GM21360 (cell line): ENCODE data around the gene COL6A3.
"Not testable (repeated sequence)": the region's sequence is repeated elsewhere in the genome, so short reads cannot be mapped to it uniquely, and the experiment has no call there.

Source experiments
- ATAC-seq: cut with Tn5 transposase; IDR thresholded peaks from one replicate; pipeline ENCODE4 v1.9.1; 2021; ENCODE audit warnings: mild to moderate bottlenecking, moderate library complexity; ENCODE audit not compliant: unreplicated experiment

The COL6A3 gene

GRCh38 chr2:237390235-237390634, 23.7 kb downstream of the COL6A3 start:
- ATAC-seq, result no peak

GRCh38 chr2:237389831-237390230, 24.1 kb downstream of the COL6A3 start:
- ATAC-seq, result no peak

- ATAC-seq, result no peak
These were observed 25.9 kb downstream of the COL6A3 start for GRCh38 chr2:237388036-237388435.

GRCh38 chr2:237384672-237385020, 29.3 kb downstream of the COL6A3 start:
- no peak for ATAC-seq

- ATAC-seq, result no peak
These were observed 29.8 kb downstream of the COL6A3 start for GRCh38 chr2:237383991-237384671.

GRCh38 chr2:237380768-237381167, 33.2 kb downstream of the COL6A3 start:
- no peak for ATAC-seq

- no peak for ATAC-seq
These were observed 34.3 kb downstream of the COL6A3 start for GRCh38 chr2:237379636-237380035.

- no peak for ATAC-seq
These were observed 35.3 kb downstream of the COL6A3 start for GRCh38 chr2:237378650-237379049.

- no peak for ATAC-seq
These were observed 39.5 kb downstream of the COL6A3 start for GRCh38 chr2:237374284-237375060.

- no peak for ATAC-seq
These were observed 42.1 kb downstream of the COL6A3 start for GRCh38 chr2:237371856-237372255.

- ATAC-seq, result no peak
These were observed 48.3 kb downstream of the COL6A3 start for GRCh38 chr2:237365671-237366070.

- ATAC-seq, result no peak
These were observed 49.3 kb downstream of the COL6A3 start for GRCh38 chr2:237364655-237365054.

- ATAC-seq, result no peak
These were observed 52.6 kb downstream of the COL6A3 start for GRCh38 chr2:237361194-237362004.

GRCh38 chr2:237359894-237360780, 53.8 kb downstream of the COL6A3 start:
- ATAC-seq, result no peak

- no peak for ATAC-seq
These were observed 54.5 kb downstream of the COL6A3 start for GRCh38 chr2:237359518-237359840.

GRCh38 chr2:237358721-237359517, 55.0 kb downstream of the COL6A3 start:
- ATAC-seq, result no peak

GRCh38 chr2:237355701-237356100, 58.3 kb downstream of the COL6A3 start:
- ATAC-seq, result no peak

- ATAC-seq, result no peak
These were observed 59.1 kb downstream of the COL6A3 start for GRCh38 chr2:237354892-237355291.

GRCh38 chr2:237354172-237354571, 59.8 kb downstream of the COL6A3 start:
- ATAC-seq, result not testable (repeated sequence)

GRCh38 chr2:237353215-237353614, 60.7 kb downstream of the COL6A3 start:
- ATAC-seq, result no peak
